Pancreas (tissue), 10 donors: ENCODE results near the gene SLC2A3. TPM values are rescaled to one million over a fixed set of nuclear protein-coding genes. Genes with fewer than 3 reads are reported as not detected.
A peak's percentile ranks its signal among the peaks of the same experiment; 100 is the strongest.
"Not testable (repeated sequence)": the region's sequence is repeated elsewhere in the genome, so short reads cannot be mapped to it uniquely, and the experiment has no call there.

Experiments used
- ATAC-seq, 4 donors: fragments of 200-7000 bp; cut with Tn5 transposase; one replicate each; pipeline versions ENCODE4 v1.8.0 to v1.9.1; 2020; ENCODE audit warnings: mild to moderate bottlenecking in 4 of 4, moderate library complexity in 4 of 4
- DNase-seq, 6 donors: peaks; one replicate each; pipeline ENCODE4 v3.0.0-alpha.2; 2020
- FAIRE-seq: peaks from 2 replicates; lab custom pipeline; 2012; peaks lifted over from hg19 to GRCh38; lab: Jason Lieb, UNC
- H3K27ac ChIP-seq, 4 donors: fragments of 200-600 bp; sonication (generic); 1 replicate in 3 of 4; 2 replicates in 1 of 4; pipeline versions ENCODE4 v1.5.0 to v1.8.0; 2020
- H3K27me3 ChIP-seq, 4 donors: fragments of 200-600 bp; one replicate each; pipeline ENCODE4 v1.8.0; 2021
- H3K36me3 ChIP-seq, 3 donors: fragments of 200-600 bp; sonication (generic) in 1 of 3; one replicate each; pipeline versions ENCODE4 v1.5.0 to v1.8.0; 2020 to 2021
- H3K4me1 ChIP-seq, 3 donors: fragments of 200-600 bp; one replicate each; pipeline ENCODE4 v1.8.0; 2021
- H3K4me3 ChIP-seq, 4 donors: fragments of 200-600 bp; sonication (generic) in 2 of 4; one replicate each; pipeline versions ENCODE4 v1.5.0 to v1.8.0; 2020 to 2021
- H3K9me3 ChIP-seq, 4 donors: fragments of 200-600 bp; one replicate each; pipeline ENCODE4 v1.8.0; 2021
- WGBS, 2 donors: extraction: QIAGEN DNeasy Blood & Tissue Kit; methylation state at CpG; one replicate each; pipeline ENCODE4 v1.1.7; 2013; 5-methylcytosine and 5-hydroxymethylcytosine counted together
- intact Hi-C, 3 donors: fragments of 100-400 bp; cut with DNase I; formaldehyde crosslinking; loops; one replicate each; pipeline versions ENCODE4 v1.11.1 to v1.14.2; 2022
- polyA plus RNA-seq, 2 donors: library from polyadenylated mRNA; stranded (reverse); fragments of 200-250 nt; gene quantifications; one replicate each; pipeline ENCODE4 v1.2.3, GENCODE V29; 2013
- total RNA-seq, 6 donors: library from RNA; stranded (reverse); fragmentation: NEBNext Ultra II Directional in 4 of 6; extraction: Animal tissue kit (Norgen Biotek cat#: 25700) in 4 of 6; gene quantifications; one replicate each; pipeline versions ENCODE4 v1.2.1 to v1.2.4, GENCODE V29; 2021 to 2023
- TF ChIP-seq, protein P1 (sequence below), 4 donors: fragments of 200-600 bp; sonication (generic) in 3 of 4; IDR thresholded peaks; one replicate each; pipeline versions ENCODE4 v1.5.0 to v1.8.0; 2021; ENCODE audit warnings: antibody characterized with exemption in 4 of 4
- donor health status: healthy with polysubstance abuse.
- donor health status: DM: no; HTN: no; CAD: no; lungs with moderate emphysema.
- donor health status: DM: no; HTN: no; CAD: no.
- donor health status: control.
- donor health status: control.
- donor health status: Bipolar disorder and iron deficiency.
- donor health status: DM: yes; HTN: yes; CAD: no.
- donor health status: DM: no; HTN: no; CAD: no.
- donor health status: DM: no; HTN: no; CAD: no.
- donor health status: DM: yes; HTN: yes; CAD: no.

SLC2A3 gene
- total and polyA plus RNA-seq, 8 donors: 1.9 to 28.5 (median 5.3) TPM

- H3K4me1 ChIP-seq: no peaks in the 10 kb centered on the region
- no peak overlapping the region for H3K4me3 ChIP-seq
- H3K27ac ChIP-seq: no peak overlapping the region
- DNase-seq (no peak), ATAC-seq (no peak), FAIRE-seq (no peak)
- WGBS, 2 donors: 27 to 35% methylated on average over 4 of the region's 4 CpGs
- no peaks in the 10 kb centered on the region for H3K36me3 ChIP-seq
- no peaks in the 10 kb centered on the region for H3K27me3 ChIP-seq
- intact Hi-C loops: no loop called here
- no peaks in the 10 kb centered on the region for H3K9me3 ChIP-seq
- TF ChIP-seq, protein P1, sequence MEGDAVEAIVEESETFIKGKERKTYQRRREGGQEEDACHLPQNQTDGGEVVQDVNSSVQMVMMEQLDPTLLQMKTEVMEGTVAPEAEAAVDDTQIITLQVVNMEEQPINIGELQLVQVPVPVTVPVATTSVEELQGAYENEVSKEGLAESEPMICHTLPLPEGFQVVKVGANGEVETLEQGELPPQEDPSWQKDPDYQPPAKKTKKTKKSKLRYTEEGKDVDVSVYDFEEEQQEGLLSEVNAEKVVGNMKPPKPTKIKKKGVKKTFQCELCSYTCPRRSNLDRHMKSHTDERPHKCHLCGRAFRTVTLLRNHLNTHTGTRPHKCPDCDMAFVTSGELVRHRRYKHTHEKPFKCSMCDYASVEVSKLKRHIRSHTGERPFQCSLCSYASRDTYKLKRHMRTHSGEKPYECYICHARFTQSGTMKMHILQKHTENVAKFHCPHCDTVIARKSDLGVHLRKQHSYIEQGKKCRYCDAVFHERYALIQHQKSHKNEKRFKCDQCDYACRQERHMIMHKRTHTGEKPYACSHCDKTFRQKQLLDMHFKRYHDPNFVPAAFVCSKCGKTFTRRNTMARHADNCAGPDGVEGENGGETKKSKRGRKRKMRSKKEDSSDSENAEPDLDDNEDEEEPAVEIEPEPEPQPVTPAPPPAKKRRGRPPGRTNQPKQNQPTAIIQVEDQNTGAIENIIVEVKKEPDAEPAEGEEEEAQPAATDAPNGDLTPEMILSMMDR (IDR thresholded peaks at IDR 0.05): no peak
These were observed 2.0 kb upstream of the SLC2A3 start for GRCh38 chr12:7937833-7938506.

DNA sequence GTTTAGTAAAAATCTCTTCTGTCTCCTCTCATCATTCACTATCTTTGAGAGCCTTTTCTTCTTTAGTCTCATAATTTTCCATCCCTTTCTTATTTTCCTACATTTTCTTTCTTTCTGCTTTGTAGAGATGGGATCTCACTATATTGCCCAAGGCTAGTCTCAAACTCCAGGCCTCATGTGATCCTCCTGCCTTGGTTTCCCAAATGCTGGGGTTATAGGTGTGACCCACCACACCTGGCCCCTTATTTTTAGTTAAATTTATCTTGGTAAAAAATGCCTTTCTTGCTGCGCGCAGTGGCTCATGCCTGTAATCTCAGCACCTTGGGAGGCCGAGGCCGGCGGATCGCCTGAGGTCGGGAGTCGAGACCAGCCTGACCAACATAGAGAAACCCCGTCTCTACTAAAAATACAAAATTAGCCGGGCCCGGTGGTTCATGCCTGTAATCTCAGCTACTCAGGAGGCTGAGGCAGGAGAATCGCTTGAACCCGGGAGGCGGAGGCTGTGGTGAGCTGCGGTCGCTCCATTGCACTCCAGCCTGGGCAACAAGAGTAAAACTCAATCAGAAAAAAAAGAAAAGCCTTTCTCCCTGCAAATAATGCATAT lies 996 bp downstream of the SLC2A3 start:
- no peaks in the 10 kb centered on the region for H3K9me3 ChIP-seq
- DNase-seq (no peak), ATAC-seq (no peak), FAIRE-seq (no peak)
- no peaks in the 10 kb centered on the region for H3K27me3 ChIP-seq
- no peaks in the 10 kb centered on the region for H3K36me3 ChIP-seq
- WGBS, 2 donors: 80 to 85% methylated on average over 16 of the region's 16 CpGs
- peak overlapping the region in 2 of 4 donors; percentile 6 to 45 for H3K4me3 ChIP-seq
- intact Hi-C loops: loop anchor here in 1 of 3 donors (5.0 kb wide), 1 partner anchor 62 kb away; no protein-coding TSS in a partner anchor
- TF ChIP-seq, protein P1 (IDR thresholded peaks at IDR 0.05): no peak
- H3K4me1 ChIP-seq: no peaks in the 10 kb centered on the region
- H3K27ac ChIP-seq: peak overlapping the region in 2 of 4 donors; percentile 24 to 68

- FAIRE-seq (no peak), DNase-seq (no peak), ATAC-seq (no peak)
- WGBS, 2 donors: 64 to 70% methylated on average over 14 of the region's 14 CpGs
- Histone ChIP-seq H3K4me1 (no peaks in the 10 kb centered on the region), H3K9me3 (no peaks in the 10 kb centered on the region), H3K27me3 (no peaks in the 10 kb centered on the region), H3K36me3 (no peaks in the 10 kb centered on the region), H3K27ac (no peak overlapping the region), H3K4me3 (peak overlapping the region in 2 of 4 donors; percentile 6 to 45)
- intact Hi-C loops: loop anchor here in 1 of 3 donors (5.0 kb wide), 1 partner anchor 63 kb away; no protein-coding TSS in a partner anchor
- TF ChIP-seq, protein P1 (IDR thresholded peaks at IDR 0.05): no peak
These were observed 1.7 kb downstream of the SLC2A3 start for GRCh38 chr12:7934091-7934888.

DNA sequence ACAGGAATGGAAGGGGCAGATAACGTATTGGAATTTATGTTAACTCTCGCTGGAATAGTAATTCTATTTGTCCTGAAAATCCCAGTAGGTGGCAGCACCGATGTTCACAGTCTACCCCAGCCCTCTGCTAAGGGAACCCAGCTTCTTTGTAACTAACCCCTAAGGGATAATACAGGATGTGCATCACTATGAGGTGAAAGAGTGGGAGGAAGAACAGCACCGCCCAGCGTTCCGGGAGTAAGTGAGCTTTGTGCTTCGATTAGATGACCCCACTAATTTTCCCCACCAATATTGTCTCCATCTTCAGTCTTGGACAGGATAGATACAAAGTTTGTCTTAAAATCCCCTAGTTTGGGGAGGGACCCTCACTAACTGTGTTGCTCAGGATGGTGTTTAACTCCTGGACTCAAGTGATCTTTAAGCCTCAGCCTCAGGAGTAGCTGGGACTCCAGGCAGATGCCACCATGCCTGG lies 2.7 kb downstream of the SLC2A3 start:
- intact Hi-C loops: loop anchor here in 1 of 3 donors (5.0 kb wide), 1 partner anchor 64 kb away; no protein-coding TSS in a partner anchor
- Histone ChIP-seq H3K9me3 (no peaks in the 10 kb centered on the region), H3K4me1 (no peaks in the 10 kb centered on the region), H3K27ac (no peak overlapping the region), H3K36me3 (no peaks in the 10 kb centered on the region), H3K4me3 (peak overlapping the region in 1 of 4 donors; percentile 45), H3K27me3 (no peaks in the 10 kb centered on the region)
- ATAC-seq: peak; percentile 67 to 90 (median 79)
- DNase-seq: peak in 3 of 6 donors; percentile 39 to 57 (median 53)
- no peak for FAIRE-seq
- WGBS, 2 donors: 0 to 1% methylated on average over 7 of the region's 7 CpGs
- TF ChIP-seq, protein P1 (IDR thresholded peaks at IDR 0.05): peak in 2 of 4 donors; percentile 32 to 33

GRCh38 chr12:7932599-7933240 lies 3.3 kb downstream of the SLC2A3 start:
- not testable (repeated sequence) for H3K4me1 ChIP-seq, H3K27me3 ChIP-seq, DNase-seq, FAIRE-seq, ATAC-seq, H3K36me3 ChIP-seq, H3K27ac ChIP-seq, H3K9me3 ChIP-seq
- intact Hi-C loops: loop anchor here in 1 of 3 donors (5.0 kb wide), 1 partner anchor 65 kb away; no protein-coding TSS in a partner anchor
- peak overlapping the region in 1 of 4 donors; percentile 45 for H3K4me3 ChIP-seq
- 32 to 46% methylated on average over 11 of the region's 11 CpGs for WGBS, 2 donors
